NOMO-1 (cell line): ENCODE results near the gene PNPLA8.
"Not testable (repeated sequence)": the region's sequence is repeated elsewhere in the genome, so short reads cannot be mapped to it uniquely, and the experiment has no call there.

Experiments
- DNase-seq, 2 experiments: peaks; one replicate each; lab custom pipeline; 2025; ENCODE audit not compliant: unreplicated experiment in 2 of 2; lab: John Stamatoyannopoulos, UW

PNPLA8 gene

DNA sequence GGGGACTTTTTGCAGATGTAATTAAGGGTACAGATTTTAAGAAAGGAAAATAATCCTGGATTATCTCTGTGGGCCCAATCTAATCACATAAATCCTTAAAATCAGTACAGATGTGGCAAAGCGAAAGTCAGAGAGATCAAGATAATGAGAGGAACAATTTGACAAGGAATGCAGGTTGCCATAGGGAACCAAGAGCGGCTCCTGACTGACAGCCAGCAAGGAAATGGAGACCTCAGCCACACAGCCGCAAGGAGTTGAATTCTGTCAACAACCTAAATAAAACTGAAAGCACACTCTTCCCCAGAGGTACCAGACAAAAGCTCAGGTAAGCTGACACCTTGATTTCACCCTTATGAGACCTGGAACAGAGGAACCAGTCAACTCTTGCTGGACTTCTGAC, 3.4 kb upstream of the PNPLA8 start:
- DNase-seq: no peak

GRCh38 chr7:108528183-108528712, 2.3 kb upstream of the PNPLA8 start:
- DNase-seq: no peak

DNA sequence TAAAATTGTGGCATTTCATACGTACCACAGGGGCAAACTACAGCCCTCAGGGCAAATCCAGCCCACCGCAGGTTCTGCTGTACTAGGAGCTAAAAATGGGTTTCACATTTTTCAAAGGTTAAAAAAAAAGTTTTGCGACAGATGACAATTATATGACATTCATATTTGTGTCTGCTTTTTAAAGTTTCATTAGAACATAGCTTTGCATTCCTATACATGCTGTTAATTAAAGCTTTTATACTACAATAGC, 758 bp upstream of the PNPLA8 start:
- DNase-seq: no peak

- peak; percentile 15 to 46 for DNase-seq
Measured at GRCh38 chr7:108525327-108525984, 479 bp downstream of the PNPLA8 start.

DNA sequence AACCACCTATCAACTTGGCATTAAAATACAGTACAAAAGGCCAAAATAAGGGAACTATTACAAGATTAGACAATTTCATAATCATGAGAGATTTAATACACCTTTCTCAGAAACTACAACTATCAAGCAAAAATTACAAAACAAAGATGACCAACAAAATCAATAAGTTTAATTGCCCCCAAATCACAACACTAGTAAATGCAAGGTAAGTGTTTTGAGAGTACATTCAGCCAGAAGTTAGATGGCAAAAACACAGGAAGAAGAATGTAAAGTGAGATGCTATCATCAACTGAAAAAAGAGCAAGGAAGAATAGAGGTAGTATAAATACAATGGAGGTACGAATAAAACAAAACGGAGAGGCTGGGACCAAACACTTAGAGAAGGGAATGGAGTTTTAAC, 3.2 kb downstream of the PNPLA8 start:
- no peak for DNase-seq

DNA sequence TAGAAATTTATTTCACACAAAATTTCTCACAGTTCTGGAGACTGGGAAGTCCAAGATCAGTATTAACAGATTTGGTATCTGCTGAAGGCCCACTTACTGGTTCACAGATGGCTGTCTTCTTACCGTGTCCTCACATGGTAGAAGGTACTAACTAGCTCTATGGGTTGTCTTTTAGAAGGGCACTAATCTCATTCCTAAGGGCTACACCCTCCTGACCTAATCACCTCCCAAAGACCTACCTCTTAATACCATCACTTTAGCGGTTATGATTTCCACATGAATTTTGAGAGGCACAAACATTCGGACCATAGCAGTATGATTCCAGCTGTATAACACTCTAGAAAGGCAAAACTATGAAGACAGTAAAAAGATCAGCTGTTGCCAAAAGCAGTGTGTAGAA, 8.0 kb downstream of the PNPLA8 start:
- no peak for DNase-seq

- peak in 1 of 2 experiments; percentile 31 for DNase-seq
Measured at GRCh38 chr7:108515630-108516029, 10.3 kb downstream of the PNPLA8 start.

DNA sequence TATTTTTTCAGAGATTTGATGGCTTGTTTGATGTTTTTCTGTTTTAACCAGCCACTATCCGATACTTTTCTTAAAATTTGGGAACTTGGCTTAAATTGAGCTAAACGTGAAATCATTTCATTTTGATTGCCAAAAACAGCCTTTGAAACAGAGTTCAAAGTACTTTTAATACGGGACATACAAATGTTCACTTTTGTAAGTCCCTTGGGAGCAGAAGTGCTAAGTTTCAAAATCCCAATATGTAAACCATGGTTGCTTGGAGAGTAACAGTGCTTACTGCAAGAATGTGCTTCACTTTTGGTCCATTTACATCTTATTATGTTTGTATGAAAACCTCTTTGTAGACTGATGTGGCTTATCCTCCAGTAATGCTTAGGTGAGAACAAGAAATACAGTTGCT, 10.9 kb downstream of the PNPLA8 start:
- no peak for DNase-seq

DNA sequence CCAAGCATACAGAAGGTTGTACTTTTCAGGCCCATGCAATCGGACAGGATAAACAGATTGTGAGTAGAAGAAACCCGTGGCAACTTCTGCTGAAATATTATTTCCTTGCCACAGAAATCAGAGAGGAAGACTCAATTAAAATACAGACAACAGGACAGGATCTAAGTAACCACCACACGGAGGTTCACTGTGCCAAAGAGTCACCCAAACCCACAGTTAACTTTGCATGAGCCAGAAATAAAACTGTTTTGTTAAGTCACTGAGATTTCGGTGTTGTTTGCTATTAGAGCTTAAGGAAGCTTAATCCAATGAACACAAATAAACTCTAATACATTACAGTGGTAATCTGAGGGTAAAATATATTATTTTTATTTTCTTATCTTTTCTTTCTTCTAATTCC, 14.0 kb downstream of the PNPLA8 start:
- no peak for DNase-seq

DNA sequence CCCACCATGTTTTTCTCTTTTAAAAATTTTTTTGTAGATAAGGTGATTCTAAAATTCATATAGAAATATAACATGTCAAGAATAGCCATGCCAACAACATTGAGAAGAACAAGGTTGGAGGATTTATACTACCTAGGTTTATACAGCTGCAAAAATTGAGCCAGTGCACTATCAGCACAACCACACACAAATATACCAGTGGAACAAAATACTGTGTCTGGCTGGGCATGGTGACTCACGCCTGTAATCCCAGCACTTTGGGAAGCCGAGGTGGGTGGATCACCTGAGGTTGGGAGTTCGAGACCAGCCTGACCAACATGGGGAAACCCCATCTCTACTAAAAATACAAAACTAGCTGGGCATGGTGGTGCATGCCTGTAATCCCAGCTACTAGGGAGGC, 21.4 kb downstream of the PNPLA8 start:
- not testable (repeated sequence) for DNase-seq

- peak in 1 of 2 experiments; percentile 9 for DNase-seq
Measured at GRCh38 chr7:108503112-108504026, 22.6 kb downstream of the PNPLA8 start.

DNA sequence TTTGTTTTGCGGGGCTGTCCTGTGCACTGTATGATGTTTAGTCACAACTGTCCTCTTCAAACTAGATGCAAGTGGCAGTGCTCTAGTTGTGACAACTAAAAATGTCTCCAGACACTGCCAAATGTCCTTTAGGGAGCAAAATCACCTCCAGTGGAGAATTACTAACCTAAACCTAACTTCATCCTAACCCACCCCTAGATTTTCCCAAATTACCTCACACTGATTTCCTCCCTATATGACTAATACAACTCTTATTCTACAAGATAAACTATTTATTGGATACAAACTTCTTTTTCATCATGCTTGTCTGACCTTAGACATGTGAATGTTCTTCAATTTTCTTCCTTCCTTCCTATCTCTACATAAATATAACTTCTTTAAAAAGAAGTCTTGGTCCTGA, 26.4 kb downstream of the PNPLA8 start:
- no peak for DNase-seq

DNA sequence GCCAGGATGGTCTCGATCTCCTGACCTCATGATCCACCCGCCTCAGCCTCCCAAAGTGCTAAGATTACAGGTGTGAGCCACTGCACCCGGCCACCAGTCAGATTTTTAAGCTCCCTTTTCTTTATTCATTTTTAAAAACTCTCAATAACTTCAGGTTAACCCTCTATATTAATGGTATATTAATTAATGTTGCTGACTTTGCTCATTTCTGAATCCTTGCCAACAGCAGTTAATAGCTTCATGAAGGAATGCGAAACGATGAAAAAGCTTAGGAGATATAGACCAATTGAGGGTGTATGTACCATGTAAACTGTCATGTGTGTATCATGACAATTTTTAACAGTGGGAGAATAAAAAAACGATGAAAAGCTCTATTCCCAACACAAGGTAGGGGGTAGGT, 27.5 kb downstream of the PNPLA8 start:
- DNase-seq: no peak

DNA sequence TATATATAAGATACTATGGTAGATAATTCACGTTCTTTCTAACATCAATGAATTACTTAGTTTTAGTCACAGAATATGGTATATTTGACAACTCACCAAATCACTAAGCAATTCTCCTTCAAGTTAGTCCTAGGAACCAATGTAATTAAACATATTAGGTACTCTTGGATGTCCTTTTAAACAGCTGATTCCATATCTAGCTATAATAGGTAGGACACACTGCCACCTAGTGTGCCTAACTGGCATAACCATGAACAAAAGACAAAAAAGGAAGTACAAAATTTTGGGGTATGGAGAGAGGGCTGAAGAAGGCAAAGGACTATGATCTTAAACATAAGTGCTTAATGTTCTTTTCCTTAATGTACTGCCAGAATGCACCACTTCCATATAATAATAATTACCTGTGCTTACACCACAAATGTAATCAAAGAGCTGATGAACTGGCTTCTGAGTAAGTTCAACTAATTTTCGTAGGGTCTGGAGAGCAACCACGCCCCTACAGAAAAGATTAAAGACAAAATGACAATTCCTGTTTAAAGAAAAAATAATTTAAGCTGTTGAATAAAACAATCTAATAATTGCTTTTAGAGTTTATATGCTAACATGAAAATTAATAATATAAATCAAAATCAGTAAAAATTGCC, 28.7 kb downstream of the PNPLA8 start:
- peak in 1 of 2 experiments; percentile 16 for DNase-seq

- no peak for DNase-seq
Measured at GRCh38 chr7:108492742-108493141, 33.2 kb downstream of the PNPLA8 start.

- DNase-seq: no peak
Measured at GRCh38 chr7:108488768-108489538, 37.0 kb downstream of the PNPLA8 start.

- no peak for DNase-seq
Measured at GRCh38 chr7:108487646-108488045, 38.3 kb downstream of the PNPLA8 start.

- DNase-seq: no peak
Measured at GRCh38 chr7:108486291-108486966, 39.5 kb downstream of the PNPLA8 start.

DNA sequence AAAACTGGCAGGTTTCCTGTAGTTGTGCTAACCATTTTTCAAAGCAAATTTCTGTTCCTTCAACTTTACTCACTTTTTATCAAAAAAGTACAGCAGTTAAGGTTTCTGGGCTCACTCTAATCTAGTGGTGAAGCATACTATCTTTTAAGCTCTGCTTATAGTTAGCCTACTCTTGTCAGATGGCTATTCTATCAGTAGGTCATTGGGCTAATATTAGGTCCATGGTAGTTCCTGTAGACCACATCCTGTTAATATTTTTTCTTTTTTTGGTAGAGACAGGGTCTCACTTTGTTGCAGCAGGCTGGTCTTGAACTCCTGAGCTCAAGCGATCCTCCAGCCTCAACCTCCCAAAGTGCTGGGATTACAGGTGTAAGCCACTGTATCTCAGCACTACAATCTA, 41.8 kb downstream of the PNPLA8 start:
- DNase-seq: no peak

GRCh38 chr7:108480311-108480710, 45.6 kb downstream of the PNPLA8 start:
- no peak for DNase-seq
